Esophagus squamous epithelium (tissue), 5 donors: ENCODE data around the gene ELF5. TPM values are rescaled to one million over a fixed set of nuclear protein-coding genes. Genes with fewer than 3 reads are reported as not detected.

Source experiments
- DNase-seq: peaks from one replicate; lab custom pipeline; 2025; lab: John Stamatoyannopoulos, UW
- H3K27ac ChIP-seq, 4 donors: fragments of 200-600 bp; sonication (generic); one replicate each; pipeline ENCODE4 v1.5.1; 2016 to 2019; ENCODE audit warnings: mild to moderate bottlenecking in 1 of 4
- H3K27me3 ChIP-seq, 4 donors: fragments of 200-600 bp; sonication (generic); 1 replicate in 3 of 4; 2 replicates in 1 of 4; pipeline versions ENCODE4 v1.5.1 to v1.6.0; 2017 to 2021; ENCODE audit warnings: antibody characterized with exemption in 1 of 4
- H3K36me3 ChIP-seq, 3 donors: fragments of 200-600 bp; sonication (generic); one replicate each; pipeline ENCODE4 v1.5.1; 2016 to 2019
- H3K4me1 ChIP-seq, 3 donors: fragments of 200-600 bp; sonication (generic); one replicate each; pipeline ENCODE4 v1.5.1; 2017 to 2019
- H3K4me3 ChIP-seq, 4 donors: fragments of 200-600 bp; sonication (generic); 1 replicate in 3 of 4; 2 replicates in 1 of 4; pipeline ENCODE4 v1.5.1; 2016 to 2019; ENCODE audit warnings: mild to moderate bottlenecking in 2 of 4, moderate library complexity in 1 of 4
- H3K9me3 ChIP-seq, 3 donors: fragments of 200-600 bp; sonication (generic); one replicate each; pipeline ENCODE4 v1.5.1; 2016 to 2019
- POLR2A ChIP-seq, 4 donors: fragments of 450-650 bp; IDR thresholded peaks; one replicate each; pipeline ENCODE4 v1.6.1; 2017; ENCODE audit warnings: antibody characterized with exemption in 4 of 4, mild to moderate bottlenecking in 4 of 4, moderate library complexity in 3 of 4
- WGBS, 2 donors: methylation state at CpG; one replicate each; pipeline ENCODE4 v1.1.5; 2018; 5-methylcytosine and 5-hydroxymethylcytosine counted together
- intact Hi-C: fragments of 100-400 bp; cut with DNase I; formaldehyde crosslinking; loops from one replicate; pipeline ENCODE4 v1.15.0; 2022
- total RNA-seq, 4 donors: library from RNA; depleted of rRNA; stranded (reverse); fragments of >200 nt; gene quantifications; one replicate each; pipeline ENCODE4 v1.1.0, GENCODE V29; 2016
- TF ChIP-seq, protein P1 (sequence below), 6 experiments: fragments of 450-650 bp in 4 of 6; fragments of 200-600 bp in 2 of 6; sonication (generic) in 2 of 6; IDR thresholded peaks; one replicate each; pipeline ENCODE4 v1.5.1; 2016 to 2019; ENCODE audit warnings: antibody characterized with exemption in 6 of 6, mild to moderate bottlenecking in 4 of 6, moderate library complexity in 4 of 6
- donor health status: DM: yes; HTN: yes; CAD: no.

ELF5 gene
- total RNA-seq, 4 donors from 2014 or later, result 0.11 to 1.8 (median 0.32) TPM

DNA sequence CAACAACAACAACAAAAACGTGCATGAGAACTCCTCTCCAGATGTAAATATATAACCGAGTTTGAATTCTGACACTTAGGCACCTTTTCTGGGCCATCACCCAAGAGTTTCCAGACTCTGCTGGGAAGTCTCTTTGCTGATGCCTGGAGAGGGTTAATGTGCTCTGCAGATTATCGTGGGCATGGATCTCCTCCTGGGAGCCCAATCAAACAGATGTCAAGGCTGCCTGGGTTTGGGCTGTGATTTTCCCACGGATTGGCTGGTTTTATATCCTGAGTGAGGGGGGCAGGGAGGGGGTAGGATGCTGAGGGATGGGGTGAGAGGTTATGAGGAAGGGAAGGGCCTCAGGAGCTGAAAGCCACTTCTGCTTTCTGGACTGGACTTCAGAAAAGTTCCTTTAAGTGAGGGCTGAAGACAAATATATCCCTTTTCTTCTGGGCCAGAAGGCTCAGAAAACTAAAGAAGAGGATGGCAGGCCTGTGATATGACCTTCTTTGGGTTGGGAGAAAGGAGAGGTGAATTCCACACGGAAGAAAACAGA is 4.2 kb downstream of the ELF5 start:
- Histone ChIP-seq H3K27me3 (no peaks in the 10 kb centered on the region), H3K27ac (no peak overlapping the region), H3K36me3 (no peaks in the 10 kb centered on the region), H3K4me3 (no peak overlapping the region), H3K9me3 (no peaks in the 10 kb centered on the region), H3K4me1 (peaks cover 0 to 12% (median 0%) of the 10 kb centered on the region in 3 donors)
- TF ChIP-seq POLR2A (IDR thresholded peaks at IDR 0.05), result no peak
- TF ChIP-seq, protein P1, sequence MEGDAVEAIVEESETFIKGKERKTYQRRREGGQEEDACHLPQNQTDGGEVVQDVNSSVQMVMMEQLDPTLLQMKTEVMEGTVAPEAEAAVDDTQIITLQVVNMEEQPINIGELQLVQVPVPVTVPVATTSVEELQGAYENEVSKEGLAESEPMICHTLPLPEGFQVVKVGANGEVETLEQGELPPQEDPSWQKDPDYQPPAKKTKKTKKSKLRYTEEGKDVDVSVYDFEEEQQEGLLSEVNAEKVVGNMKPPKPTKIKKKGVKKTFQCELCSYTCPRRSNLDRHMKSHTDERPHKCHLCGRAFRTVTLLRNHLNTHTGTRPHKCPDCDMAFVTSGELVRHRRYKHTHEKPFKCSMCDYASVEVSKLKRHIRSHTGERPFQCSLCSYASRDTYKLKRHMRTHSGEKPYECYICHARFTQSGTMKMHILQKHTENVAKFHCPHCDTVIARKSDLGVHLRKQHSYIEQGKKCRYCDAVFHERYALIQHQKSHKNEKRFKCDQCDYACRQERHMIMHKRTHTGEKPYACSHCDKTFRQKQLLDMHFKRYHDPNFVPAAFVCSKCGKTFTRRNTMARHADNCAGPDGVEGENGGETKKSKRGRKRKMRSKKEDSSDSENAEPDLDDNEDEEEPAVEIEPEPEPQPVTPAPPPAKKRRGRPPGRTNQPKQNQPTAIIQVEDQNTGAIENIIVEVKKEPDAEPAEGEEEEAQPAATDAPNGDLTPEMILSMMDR (IDR thresholded peaks at IDR 0.05), result no peak
- intact Hi-C loops, result no loop called here
- no peak for DNase-seq
- 38 to 44% methylated on average over 4 to 5 of the region's 5 CpGs for WGBS, 2 donors

DNA sequence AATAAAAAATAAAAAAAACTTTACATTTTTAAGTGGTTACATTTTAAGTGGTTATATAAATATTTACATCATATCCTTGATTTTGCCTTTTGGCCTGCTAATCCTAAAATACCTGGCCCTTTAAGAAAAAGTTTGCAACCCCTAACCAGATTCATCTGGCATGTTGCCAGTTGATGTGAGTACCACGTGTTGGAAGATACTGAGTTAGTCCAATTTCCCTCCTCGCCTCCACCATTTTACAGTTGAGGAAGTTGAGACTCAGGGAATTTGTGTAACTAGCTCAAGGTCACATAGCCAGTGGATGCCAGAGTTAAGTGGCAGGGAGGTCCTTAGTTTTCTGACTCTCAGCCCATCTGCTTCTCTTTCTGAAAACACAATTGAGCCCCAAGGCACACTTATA is 5.1 kb downstream of the ELF5 start:
- Histone ChIP-seq H3K9me3 (no peaks in the 10 kb centered on the region), H3K27ac (no peak overlapping the region), H3K4me3 (no peak overlapping the region), H3K36me3 (no peaks in the 10 kb centered on the region), H3K4me1 (peaks cover 0 to 7% (median 0%) of the 10 kb centered on the region in 3 donors), H3K27me3 (no peaks in the 10 kb centered on the region)
- no peak for DNase-seq
- TF ChIP-seq POLR2A (IDR thresholded peaks at IDR 0.05), result no peak
- TF ChIP-seq, protein P1 (IDR thresholded peaks at IDR 0.05), result no peak
- 30 to 39% methylated on average over 2 of the region's 2 CpGs for whole genome bisulfite sequencing, 2 donors
- intact Hi-C loops, result no loop called here

DNA sequence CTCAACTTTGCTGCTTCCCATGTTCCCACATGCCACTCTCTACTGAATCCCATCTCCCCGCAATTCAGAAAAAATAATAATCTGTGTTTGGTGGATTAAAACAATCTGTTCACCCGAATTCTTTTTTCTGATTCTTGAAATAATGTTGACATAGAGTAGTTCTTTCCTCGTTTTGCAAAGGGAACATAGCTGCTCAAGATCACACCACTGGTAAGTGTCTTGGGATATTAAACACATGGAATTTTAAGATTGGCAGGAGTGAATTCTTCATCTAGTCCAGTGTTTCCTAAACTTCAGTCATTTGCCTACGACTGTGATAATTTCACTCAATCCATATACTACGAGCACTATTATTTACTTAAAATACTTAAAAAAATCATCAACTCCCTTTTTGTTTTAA is 6.0 kb downstream of the ELF5 start:
- no peak for TF ChIP-seq POLR2A (IDR thresholded peaks at IDR 0.05)
- TF ChIP-seq, protein P1 (IDR thresholded peaks at IDR 0.05), result no peak

DNA sequence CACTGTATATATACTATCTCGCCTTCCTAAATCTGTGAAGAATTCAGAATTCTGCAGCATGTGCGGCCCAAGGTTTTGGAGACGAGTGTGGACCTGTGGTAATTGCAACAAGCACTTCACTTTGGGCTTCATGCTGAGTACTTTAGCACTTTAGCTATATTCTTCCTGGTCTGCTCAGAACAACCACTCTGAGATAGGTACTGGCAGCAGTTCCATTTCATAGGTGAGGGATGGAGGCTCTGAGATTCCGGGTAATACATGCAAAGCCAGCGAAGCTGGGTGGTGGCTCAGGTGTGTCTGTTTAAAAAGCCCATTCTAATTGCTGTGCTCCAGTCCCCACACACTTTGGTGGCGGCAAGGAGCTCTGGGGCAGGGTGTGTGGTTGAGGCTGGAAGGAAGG is 6.4 kb downstream of the ELF5 start:
- TF ChIP-seq, protein P1 (IDR thresholded peaks at IDR 0.05), result no peak
- no peak for TF ChIP-seq POLR2A (IDR thresholded peaks at IDR 0.05)
- Histone ChIP-seq H3K27ac (no peak overlapping the region), H3K27me3 (no peaks in the 10 kb centered on the region), H3K4me3 (no peak overlapping the region), H3K36me3 (no peaks in the 10 kb centered on the region), H3K9me3 (no peaks in the 10 kb centered on the region), H3K4me1 (peaks cover 0 to 3% (median 2%) of the 10 kb centered on the region in 3 donors)
- no peak for DNase-seq
- WGBS, 2 donors, result 58 to 65% methylated on average over 6 of the region's 6 CpGs
- intact Hi-C loops, result no loop called here

More for the DNA sequence above, 6.0 kb downstream of the ELF5 start:
- no peaks in the 10 kb centered on the region for H3K4me1 ChIP-seq
- no peak for DNase-seq
- H3K9me3 ChIP-seq, result no peaks in the 10 kb centered on the region
- no peaks in the 10 kb centered on the region for H3K36me3 ChIP-seq
- no peaks in the 10 kb centered on the region for H3K27me3 ChIP-seq
- 56 to 64% methylated on average over 5 of the region's 5 CpGs for WGBS, 2 donors
- intact Hi-C loops, result no loop called here
- H3K4me3 ChIP-seq, result no peak overlapping the region
- H3K27ac ChIP-seq, result no peak overlapping the region

DNA sequence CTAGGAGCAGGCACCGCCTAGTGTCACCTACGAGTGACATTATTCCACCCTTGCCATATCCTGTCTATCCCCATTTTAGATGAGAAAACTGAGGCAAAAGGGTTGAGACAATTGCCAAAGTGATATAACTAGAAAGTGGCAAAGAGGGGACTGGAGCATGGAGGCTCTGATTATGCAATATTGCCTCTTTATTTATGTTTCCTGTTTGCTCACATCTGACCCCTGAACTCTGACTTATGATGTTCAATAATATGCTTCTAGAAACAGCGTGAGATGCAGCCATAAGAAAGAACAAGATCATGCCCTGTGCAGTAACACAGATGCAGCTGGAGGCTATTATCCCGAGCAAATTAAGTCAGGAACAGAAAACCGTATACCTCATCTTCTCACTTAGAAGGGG is 7.7 kb downstream of the ELF5 start:
- intact Hi-C loops, result no loop called here
- no peak overlapping the region for H3K4me3 ChIP-seq
- no peak overlapping the region for H3K27ac ChIP-seq
- 77 to 87% methylated on average over 5 of the region's 5 CpGs for WGBS, 2 donors
- no peaks in the 10 kb centered on the region for H3K9me3 ChIP-seq
- no peak for DNase-seq
- TF ChIP-seq, protein P1 (IDR thresholded peaks at IDR 0.05), result no peak
- TF ChIP-seq POLR2A (IDR thresholded peaks at IDR 0.05), result no peak
- peaks cover 0 to 8% (median 8%) of the 10 kb centered on the region in 3 donors for H3K4me1 ChIP-seq
- no peaks in the 10 kb centered on the region for H3K36me3 ChIP-seq
- H3K27me3 ChIP-seq, result no peaks in the 10 kb centered on the region
